ENCODE results near the gene IGDCC3.

The IGDCC3 gene

GRCh38 chr15:65311760-65312159 is 66.0 kb downstream of the IGDCC3 start:
- Histone ChIP-seq H2AFZ (ENCODE audit: low read length) (no peak overlapping the region), H3K9me2 (ENCODE audit: low read depth, low read length) (no peaks in the 10 kb centered on the region), H3K27me3 (ENCODE audit: insufficient read depth, low read length) (no peaks in the 10 kb centered on the region), H3K9ac (ENCODE audit: low read length) (no peak overlapping the region), H3K4me3 (ENCODE audit: low read depth, low read length, poor library complexity, severe bottlenecking) (no peak overlapping the region), H3K9me3 (ENCODE audit: low read length) (no peaks in the 10 kb centered on the region), H3F3A (ENCODE audit: insufficient read depth, low read length) (no peaks in the 10 kb centered on the region), H3K79me2 (ENCODE audit: insufficient read depth, low read length) (no peaks in the 10 kb centered on the region), H3K27ac (ENCODE audit: low read depth, low read length, poor library complexity, severe bottlenecking) (no peak overlapping the region), H3K36me3 (ENCODE audit: insufficient read depth, low read length) (no peaks in the 10 kb centered on the region), H4K20me1 (ENCODE audit: insufficient read depth, low read length) (no peaks in the 10 kb centered on the region), H3K4me2 (ENCODE audit: low read length) (no peak overlapping the region), H3K4me1 (ENCODE audit: insufficient read depth, low read length, severe bottlenecking) (no peaks in the 10 kb centered on the region)
- no peak for TF ChIP-seq EZH2 (IDR thresholded peaks at IDR 0.05; ENCODE audit: borderline replicate concordance, low read length)
- TF ChIP-seq CTCF (IDR thresholded peaks at IDR 0.05; ENCODE audit: low read length) = no peak

GRCh38 chr15:65310431-65311137 is 67.2 kb downstream of the IGDCC3 start:
- no peaks in the 10 kb centered on the region for H3K9me2 ChIP-seq (ENCODE audit: low read depth, low read length)
- TF ChIP-seq CTCF (IDR thresholded peaks at IDR 0.05; ENCODE audit: low read length) (no peak), EZH2 (IDR thresholded peaks at IDR 0.05; ENCODE audit: borderline replicate concordance, low read length) (no peak)
- no peak overlapping the region for H3K4me2 ChIP-seq (ENCODE audit: low read length)
- no peak overlapping the region for H2AFZ ChIP-seq (ENCODE audit: low read length)
- H3K4me3 ChIP-seq (ENCODE audit: low read depth, low read length, poor library complexity, severe bottlenecking) = no peak overlapping the region
- no peaks in the 10 kb centered on the region for H3K36me3 ChIP-seq (ENCODE audit: insufficient read depth, low read length)
- no peaks in the 10 kb centered on the region for H3K79me2 ChIP-seq (ENCODE audit: insufficient read depth, low read length)
- peaks cover 3% of the 10 kb centered on the region for H3K4me1 ChIP-seq (ENCODE audit: insufficient read depth, low read length, severe bottlenecking)
- H3K27me3 ChIP-seq (ENCODE audit: insufficient read depth, low read length) = no peaks in the 10 kb centered on the region
- no peaks in the 10 kb centered on the region for H3K9me3 ChIP-seq (ENCODE audit: low read length)
- H3K27ac ChIP-seq (ENCODE audit: low read depth, low read length, poor library complexity, severe bottlenecking) = no peak overlapping the region
- no peaks in the 10 kb centered on the region for H4K20me1 ChIP-seq (ENCODE audit: insufficient read depth, low read length)
- H3F3A ChIP-seq (ENCODE audit: insufficient read depth, low read length) = no peaks in the 10 kb centered on the region
- H3K9ac ChIP-seq (ENCODE audit: low read length) = no peak overlapping the region

GRCh38 chr15:65309882-65310418 is 67.9 kb downstream of the IGDCC3 start:
- Histone ChIP-seq H3K27ac (ENCODE audit: low read depth, low read length, poor library complexity, severe bottlenecking) (no peak overlapping the region), H3K36me3 (ENCODE audit: insufficient read depth, low read length) (no peaks in the 10 kb centered on the region), H3F3A (ENCODE audit: insufficient read depth, low read length) (peaks cover 4% of the 10 kb centered on the region), H2AFZ (ENCODE audit: low read length) (no peak overlapping the region), H3K9me3 (ENCODE audit: low read length) (no peaks in the 10 kb centered on the region), H3K4me1 (ENCODE audit: insufficient read depth, low read length, severe bottlenecking) (peaks cover 9% of the 10 kb centered on the region), H3K79me2 (ENCODE audit: insufficient read depth, low read length) (no peaks in the 10 kb centered on the region), H4K20me1 (ENCODE audit: insufficient read depth, low read length) (no peaks in the 10 kb centered on the region), H3K9me2 (ENCODE audit: low read depth, low read length) (no peaks in the 10 kb centered on the region), H3K4me2 (ENCODE audit: low read length) (no peak overlapping the region), H3K27me3 (ENCODE audit: insufficient read depth, low read length) (no peaks in the 10 kb centered on the region), H3K9ac (ENCODE audit: low read length) (no peak overlapping the region), H3K4me3 (ENCODE audit: low read depth, low read length, poor library complexity, severe bottlenecking) (no peak overlapping the region)
- TF ChIP-seq CTCF (IDR thresholded peaks at IDR 0.05; ENCODE audit: low read length) (no peak), EZH2 (IDR thresholded peaks at IDR 0.05; ENCODE audit: borderline replicate concordance, low read length) (no peak)
